GM23338 (cell line): Measurements from ENCODE around the gene DRC3. TPM values are rescaled to one million over a fixed set of nuclear protein-coding genes. Genes with fewer than 3 reads are reported as not detected.

Experiments used
- ATAC-seq: fragments of 200-7000 bp; cut with Tn5 transposase; 3 replicates; pipeline ENCODE4 v1.9.1; 2020
- DNase-seq: peaks from one replicate; pipeline ENCODE4 v3.0.0-alpha.2; 2015; ENCODE audit warnings: low spot score
- H2AFZ ChIP-seq: fragments of 200-600 bp; sonication (generic); 2 replicates; pipeline ENCODE4 v1.8.0; 2016; ENCODE audit warnings: antibody characterized with exemption, mild to moderate bottlenecking, moderate library complexity
- H3F3A ChIP-seq: fragments of 200-600 bp; sonication (generic); replicated peaks from 2 replicates; pipeline ENCODE4 v1.8.0; 2017; ENCODE audit warnings: antibody characterized with exemption, mixed run types, low read depth
- H3K27ac ChIP-seq: fragments of 200-600 bp; sonication (generic); 2 replicates; pipeline ENCODE4 v1.6.1; 2016; ENCODE audit warnings: low read depth
- H3K27me3 ChIP-seq: fragments of 200-600 bp; sonication (generic); 2 replicates; pipeline ENCODE4 v1.8.0; 2016; ENCODE audit warnings: mild to moderate bottlenecking, mixed run types, moderate library complexity; ENCODE audit not compliant: insufficient read depth
- H3K36me3 ChIP-seq: fragments of 200-600 bp; sonication (generic); 2 replicates; pipeline ENCODE4 v1.8.0; 2016; ENCODE audit warnings: mild to moderate bottlenecking; ENCODE audit not compliant: insufficient read depth
- H3K4me1 ChIP-seq: fragments of 200-600 bp; sonication (generic); 2 replicates; pipeline ENCODE4 v1.8.0; 2016; ENCODE audit warnings: mild to moderate bottlenecking, moderate library complexity; ENCODE audit not compliant: insufficient read depth
- H3K4me2 ChIP-seq: fragments of 200-600 bp; sonication (generic); 2 replicates; pipeline ENCODE4 v1.7.1; 2017; ENCODE audit warnings: mixed run types
- H3K4me3 ChIP-seq: fragments of 200-600 bp; sonication (generic); 2 replicates; pipeline ENCODE4 v1.6.1; 2016; ENCODE audit warnings: mixed run types
- H3K79me2 ChIP-seq: fragments of 200-600 bp; sonication (generic); replicated peaks from 2 replicates; pipeline ENCODE4 v1.8.0; 2017; ENCODE audit warnings: mild to moderate bottlenecking; ENCODE audit not compliant: insufficient read depth
- H3K9me2 ChIP-seq: fragments of 200-600 bp; sonication (generic); 2 replicates; pipeline ENCODE4 v1.8.0; 2017; ENCODE audit not compliant: insufficient read depth
- H4K20me1 ChIP-seq: fragments of 200-600 bp; sonication (generic); replicated peaks from 2 replicates; pipeline ENCODE4 v1.8.0; 2017; ENCODE audit warnings: mild to moderate bottlenecking; ENCODE audit not compliant: insufficient read depth
- H3K27ac Mint-ChIP-seq: 2 replicates; pipeline ENCODE4 v1.8.0; 2020; ENCODE audit warnings: inconsistent platforms, mild to moderate bottlenecking, moderate library complexity, mixed read lengths
- H3K27me3 Mint-ChIP-seq: 3 replicates; pipeline ENCODE4 v1.8.0; 2022; ENCODE audit warnings: low read depth, mild to moderate bottlenecking, moderate library complexity, mixed read lengths, inconsistent platforms; ENCODE audit not compliant: insufficient read depth, poor library complexity
- H3K36me3 Mint-ChIP-seq: 3 replicates; pipeline ENCODE4 v1.8.0; 2021; ENCODE audit warnings: low read depth, mild to moderate bottlenecking, inconsistent platforms, moderate library complexity, mixed read lengths
- H3K4me1 Mint-ChIP-seq: 3 replicates; pipeline ENCODE4 v1.8.0; 2020; ENCODE audit warnings: mild to moderate bottlenecking, inconsistent platforms, mixed read lengths
- H3K4me3 Mint-ChIP-seq: 3 replicates; pipeline ENCODE4 v1.8.0; 2021; ENCODE audit warnings: moderate library complexity, mild to moderate bottlenecking, inconsistent platforms, mixed read lengths
- H3K9me3 Mint-ChIP-seq: 3 replicates; pipeline ENCODE4 v1.8.0; 2020; ENCODE audit warnings: moderate library complexity, mild to moderate bottlenecking, inconsistent platforms, mixed read lengths
- CREB1 ChIP-seq: fragments of 250-450 bp; sonication (Bioruptor Pico); IDR thresholded peaks from 2 replicates; pipeline ENCODE4 v1.5.0; 2020; ENCODE audit warnings: low read depth, mild to moderate bottlenecking, moderate library complexity
- EZH2 ChIP-seq: fragments of 200-600 bp; sonication (generic); IDR thresholded peaks from one replicate; pipeline ENCODE4 v1.8.0; 2017; ENCODE audit warnings: antibody characterized with exemption, mild to moderate bottlenecking, low read depth; ENCODE audit not compliant: unreplicated experiment
- EZH2phosphoT487 ChIP-seq: fragments of 200-600 bp; sonication (generic); IDR thresholded peaks from one replicate; pipeline ENCODE4 v1.8.1; 2018; ENCODE audit warnings: antibody characterized with exemption; ENCODE audit not compliant: unreplicated experiment
- JUNB ChIP-seq: IDR thresholded peaks from one replicate; pipeline ENCODE4 v1.6.1; 2016; ENCODE audit warnings: antibody characterized with exemption; ENCODE audit not compliant: unreplicated experiment
- NANOG ChIP-seq: IDR thresholded peaks from 2 replicates; pipeline ENCODE4 v1.6.1; 2016; ENCODE audit warnings: antibody characterized with exemption, borderline replicate concordance
- POLR2AphosphoS5 ChIP-seq: IDR thresholded peaks from 2 replicates; pipeline ENCODE4 v1.6.1; 2016; ENCODE audit warnings: antibody characterized with exemption, low read depth
- STAT1 ChIP-seq: IDR thresholded peaks from one replicate; pipeline ENCODE4 v1.6.1; 2016; ENCODE audit warnings: antibody characterized with exemption; ENCODE audit not compliant: unreplicated experiment
- ZNF114 ChIP-seq: fragments of 250-450 bp; sonication (Bioruptor Pico); IDR thresholded peaks from 2 replicates; pipeline ENCODE4 v1.5.0; 2020; ENCODE audit warnings: mild to moderate bottlenecking, moderate library complexity
- ZNF331 ChIP-seq: fragments of 250-450 bp; sonication (Bioruptor Pico); IDR thresholded peaks from 2 replicates; pipeline ENCODE4 v1.5.0; 2020; ENCODE audit warnings: low read depth, mild to moderate bottlenecking, moderate library complexity
- polyA plus RNA-seq: library from polyadenylated mRNA; unstranded; fragments of >200 nt; fragmentation: Nextera tagmentation; extraction: Ambion mirVana; gene quantifications from 2 replicates; pipeline ENCODE4 v1.2.1, GENCODE V29; 2016
- total RNA-seq: library from RNA; depleted of rRNA; stranded (reverse); fragments of >200 nt; shearing (Covaris generic); gene quantifications from 2 replicates; pipeline ENCODE4 v1.2.3, GENCODE V29; 2014
- TF ChIP-seq, protein P1 (sequence below): fragments of 250-450 bp; sonication (Bioruptor Pico); IDR thresholded peaks from 2 replicates; pipeline ENCODE4 v1.5.0; 2020; ENCODE audit warnings: mild to moderate bottlenecking, moderate library complexity
- TF ChIP-seq, protein P2 (sequence below): IDR thresholded peaks from 2 replicates; pipeline ENCODE4 v1.6.1; 2016; ENCODE audit warnings: antibody characterized with exemption
- TF ChIP-seq, protein P3 (sequence below): IDR thresholded peaks from one replicate; pipeline ENCODE4 v1.6.1; 2018; ENCODE audit warnings: antibody characterized with exemption; ENCODE audit not compliant: unreplicated experiment
- TF ChIP-seq, protein P4 (sequence below), 2 experiments: fragments of 200-600 bp in 1 of 2; sonication (generic) in 1 of 2; conservative IDR thresholded peaks; 2 replicates each; pipeline versions ENCODE4 v1.5.1 to v1.6.1; 2016 to 2017; ENCODE audit warnings: antibody characterized with exemption in 2 of 2, low read depth in 2 of 2, mild to moderate bottlenecking in 2 of 2, moderate library complexity in 1 of 2

Gene DRC3
- total and polyA plus RNA-seq, 2 experiments from 2014 or later, result 1.1 TPM; not detected in 1

DNA sequence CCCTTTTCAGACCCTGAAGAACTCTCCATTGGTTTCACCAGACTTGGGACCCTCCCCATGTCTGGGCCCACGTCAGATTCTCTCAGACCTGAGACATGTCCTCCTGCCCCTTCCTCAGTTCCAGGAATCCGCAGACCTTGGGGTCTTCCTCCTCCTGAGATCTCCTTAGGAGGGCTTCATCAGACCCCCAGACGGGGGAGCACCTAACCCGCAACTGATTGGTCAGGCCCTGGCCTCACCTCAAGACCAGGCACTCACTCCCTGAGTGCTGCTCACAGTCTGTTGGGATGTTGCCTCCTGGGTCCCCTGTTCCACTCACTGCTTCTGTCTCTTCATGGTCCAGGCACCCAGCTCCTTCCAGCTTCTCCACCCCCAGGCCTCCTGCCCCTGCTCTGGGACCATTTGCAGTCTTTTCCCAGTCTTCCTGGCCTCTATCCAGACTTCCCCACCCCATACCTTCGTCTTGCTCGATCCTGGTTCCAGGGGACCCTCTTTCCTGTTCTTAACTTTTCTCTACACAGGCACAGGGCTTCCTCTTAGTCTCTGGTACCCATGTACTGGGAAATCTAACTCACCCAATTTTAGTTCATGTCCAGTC is 67.7 kb downstream of the DRC3 start:
- Histone ChIP-seq H3K79me2 (peaks cover 25% of the 10 kb centered on the region), H3K9me2 (no peaks in the 10 kb centered on the region), H3K4me2 (peak overlapping the region; percentile 95), H3K4me3 (peak overlapping the region; percentile 82), H3K27me3 (no peaks in the 10 kb centered on the region), H3F3A (no peaks in the 10 kb centered on the region), H3K4me1 (peaks cover 9% of the 10 kb centered on the region), H4K20me1 (peaks cover 20% of the 10 kb centered on the region), H3K36me3 (peaks cover 4% of the 10 kb centered on the region; the same call in 1 of the 2 replicates), H3K27ac (no peak overlapping the region), H2AFZ (peak overlapping the region; percentile 89; the same call in 1 of the 2 replicates)
- H3K27me3 Mint-ChIP-seq, result peaks cover 14% of the 10 kb centered on the region
- peaks cover 34% of the 10 kb centered on the region for H3K4me1 Mint-ChIP-seq
- peak overlapping the region; percentile 89 for H3K4me3 Mint-ChIP-seq
- H3K36me3 Mint-ChIP-seq, result peaks cover under 1% of the 10 kb centered on the region; the same call in 1 of the 3 replicates
- no peaks in the 10 kb centered on the region; the same call in 2 of the 3 replicates for H3K9me3 Mint-ChIP-seq
- no peak for TF ChIP-seq JUNB
- TF ChIP-seq, protein P1, sequence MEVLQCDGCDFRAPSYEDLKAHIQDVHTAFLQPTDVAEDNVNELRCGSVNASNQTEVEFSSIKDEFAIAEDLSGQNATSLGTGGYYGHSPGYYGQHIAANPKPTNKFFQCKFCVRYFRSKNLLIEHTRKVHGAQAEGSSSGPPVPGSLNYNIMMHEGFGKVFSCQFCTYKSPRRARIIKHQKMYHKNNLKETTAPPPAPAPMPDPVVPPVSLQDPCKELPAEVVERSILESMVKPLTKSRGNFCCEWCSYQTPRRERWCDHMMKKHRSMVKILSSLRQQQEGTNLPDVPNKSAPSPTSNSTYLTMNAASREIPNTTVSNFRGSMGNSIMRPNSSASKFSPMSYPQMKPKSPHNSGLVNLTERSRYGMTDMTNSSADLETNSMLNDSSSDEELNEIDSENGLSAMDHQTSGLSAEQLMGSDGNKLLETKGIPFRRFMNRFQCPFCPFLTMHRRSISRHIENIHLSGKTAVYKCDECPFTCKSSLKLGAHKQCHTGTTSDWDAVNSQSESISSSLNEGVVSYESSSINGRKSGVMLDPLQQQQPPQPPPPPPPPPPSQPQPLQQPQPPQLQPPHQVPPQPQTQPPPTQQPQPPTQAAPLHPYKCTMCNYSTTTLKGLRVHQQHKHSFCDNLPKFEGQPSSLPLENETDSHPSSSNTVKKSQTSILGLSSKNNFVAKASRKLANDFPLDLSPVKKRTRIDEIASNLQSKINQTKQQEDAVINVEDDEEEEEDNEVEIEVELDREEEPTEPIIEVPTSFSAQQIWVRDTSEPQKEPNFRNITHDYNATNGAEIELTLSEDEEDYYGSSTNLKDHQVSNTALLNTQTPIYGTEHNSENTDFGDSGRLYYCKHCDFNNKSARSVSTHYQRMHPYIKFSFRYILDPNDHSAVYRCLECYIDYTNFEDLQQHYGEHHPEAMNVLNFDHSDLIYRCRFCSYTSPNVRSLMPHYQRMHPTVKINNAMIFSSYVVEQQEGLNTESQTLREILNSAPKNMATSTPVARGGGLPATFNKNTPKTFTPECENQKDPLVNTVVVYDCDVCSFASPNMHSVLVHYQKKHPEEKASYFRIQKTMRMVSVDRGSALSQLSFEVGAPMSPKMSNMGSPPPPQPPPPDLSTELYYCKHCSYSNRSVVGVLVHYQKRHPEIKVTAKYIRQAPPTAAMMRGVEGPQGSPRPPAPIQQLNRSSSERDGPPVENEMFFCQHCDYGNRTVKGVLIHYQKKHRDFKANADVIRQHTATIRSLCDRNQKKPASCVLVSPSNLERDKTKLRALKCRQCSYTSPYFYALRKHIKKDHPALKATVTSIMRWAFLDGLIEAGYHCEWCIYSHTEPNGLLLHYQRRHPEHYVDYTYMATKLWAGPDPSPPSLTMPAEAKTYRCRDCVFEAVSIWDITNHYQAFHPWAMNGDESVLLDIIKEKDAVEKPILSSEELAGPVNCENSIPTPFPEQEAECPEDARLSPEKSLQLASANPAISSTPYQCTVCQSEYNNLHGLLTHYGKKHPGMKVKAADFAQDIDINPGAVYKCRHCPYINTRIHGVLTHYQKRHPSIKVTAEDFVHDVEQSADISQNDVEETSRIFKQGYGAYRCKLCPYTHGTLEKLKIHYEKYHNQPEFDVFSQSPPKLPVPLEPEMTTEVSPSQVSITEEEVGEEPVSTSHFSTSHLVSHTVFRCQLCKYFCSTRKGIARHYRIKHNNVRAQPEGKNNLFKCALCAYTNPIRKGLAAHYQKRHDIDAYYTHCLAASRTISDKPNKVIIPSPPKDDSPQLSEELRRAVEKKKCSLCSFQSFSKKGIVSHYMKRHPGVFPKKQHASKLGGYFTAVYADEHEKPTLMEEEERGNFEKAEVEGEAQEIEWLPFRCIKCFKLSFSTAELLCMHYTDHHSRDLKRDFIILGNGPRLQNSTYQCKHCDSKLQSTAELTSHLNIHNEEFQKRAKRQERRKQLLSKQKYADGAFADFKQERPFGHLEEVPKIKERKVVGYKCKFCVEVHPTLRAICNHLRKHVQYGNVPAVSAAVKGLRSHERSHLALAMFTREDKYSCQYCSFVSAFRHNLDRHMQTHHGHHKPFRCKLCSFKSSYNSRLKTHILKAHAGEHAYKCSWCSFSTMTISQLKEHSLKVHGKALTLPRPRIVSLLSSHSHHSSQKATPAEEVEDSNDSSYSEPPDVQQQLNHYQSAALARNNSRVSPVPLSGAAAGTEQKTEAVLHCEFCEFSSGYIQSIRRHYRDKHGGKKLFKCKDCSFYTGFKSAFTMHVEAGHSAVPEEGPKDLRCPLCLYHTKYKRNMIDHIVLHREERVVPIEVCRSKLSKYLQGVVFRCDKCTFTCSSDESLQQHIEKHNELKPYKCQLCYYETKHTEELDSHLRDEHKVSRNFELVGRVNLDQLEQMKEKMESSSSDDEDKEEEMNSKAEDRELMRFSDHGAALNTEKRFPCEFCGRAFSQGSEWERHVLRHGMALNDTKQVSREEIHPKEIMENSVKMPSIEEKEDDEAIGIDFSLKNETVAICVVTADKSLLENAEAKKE (CRISPR knock-in tag), result no peak
- TF ChIP-seq POLR2AphosphoS5, result no peak
- no peak for TF ChIP-seq EZH2phosphoT487
- no peak for TF ChIP-seq NANOG
- TF ChIP-seq EZH2, result no peak
- TF ChIP-seq STAT1, result no peak
- TF ChIP-seq, protein P2, sequence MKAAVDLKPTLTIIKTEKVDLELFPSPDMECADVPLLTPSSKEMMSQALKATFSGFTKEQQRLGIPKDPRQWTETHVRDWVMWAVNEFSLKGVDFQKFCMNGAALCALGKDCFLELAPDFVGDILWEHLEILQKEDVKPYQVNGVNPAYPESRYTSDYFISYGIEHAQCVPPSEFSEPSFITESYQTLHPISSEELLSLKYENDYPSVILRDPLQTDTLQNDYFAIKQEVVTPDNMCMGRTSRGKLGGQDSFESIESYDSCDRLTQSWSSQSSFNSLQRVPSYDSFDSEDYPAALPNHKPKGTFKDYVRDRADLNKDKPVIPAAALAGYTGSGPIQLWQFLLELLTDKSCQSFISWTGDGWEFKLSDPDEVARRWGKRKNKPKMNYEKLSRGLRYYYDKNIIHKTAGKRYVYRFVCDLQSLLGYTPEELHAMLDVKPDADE, result no peak
- no peak for TF ChIP-seq ZNF331 (CRISPR knock-in tag)
- no peak for TF ChIP-seq ZNF114
- TF ChIP-seq CREB1 (CRISPR knock-in tag), result no peak
- TF ChIP-seq, protein P3, sequence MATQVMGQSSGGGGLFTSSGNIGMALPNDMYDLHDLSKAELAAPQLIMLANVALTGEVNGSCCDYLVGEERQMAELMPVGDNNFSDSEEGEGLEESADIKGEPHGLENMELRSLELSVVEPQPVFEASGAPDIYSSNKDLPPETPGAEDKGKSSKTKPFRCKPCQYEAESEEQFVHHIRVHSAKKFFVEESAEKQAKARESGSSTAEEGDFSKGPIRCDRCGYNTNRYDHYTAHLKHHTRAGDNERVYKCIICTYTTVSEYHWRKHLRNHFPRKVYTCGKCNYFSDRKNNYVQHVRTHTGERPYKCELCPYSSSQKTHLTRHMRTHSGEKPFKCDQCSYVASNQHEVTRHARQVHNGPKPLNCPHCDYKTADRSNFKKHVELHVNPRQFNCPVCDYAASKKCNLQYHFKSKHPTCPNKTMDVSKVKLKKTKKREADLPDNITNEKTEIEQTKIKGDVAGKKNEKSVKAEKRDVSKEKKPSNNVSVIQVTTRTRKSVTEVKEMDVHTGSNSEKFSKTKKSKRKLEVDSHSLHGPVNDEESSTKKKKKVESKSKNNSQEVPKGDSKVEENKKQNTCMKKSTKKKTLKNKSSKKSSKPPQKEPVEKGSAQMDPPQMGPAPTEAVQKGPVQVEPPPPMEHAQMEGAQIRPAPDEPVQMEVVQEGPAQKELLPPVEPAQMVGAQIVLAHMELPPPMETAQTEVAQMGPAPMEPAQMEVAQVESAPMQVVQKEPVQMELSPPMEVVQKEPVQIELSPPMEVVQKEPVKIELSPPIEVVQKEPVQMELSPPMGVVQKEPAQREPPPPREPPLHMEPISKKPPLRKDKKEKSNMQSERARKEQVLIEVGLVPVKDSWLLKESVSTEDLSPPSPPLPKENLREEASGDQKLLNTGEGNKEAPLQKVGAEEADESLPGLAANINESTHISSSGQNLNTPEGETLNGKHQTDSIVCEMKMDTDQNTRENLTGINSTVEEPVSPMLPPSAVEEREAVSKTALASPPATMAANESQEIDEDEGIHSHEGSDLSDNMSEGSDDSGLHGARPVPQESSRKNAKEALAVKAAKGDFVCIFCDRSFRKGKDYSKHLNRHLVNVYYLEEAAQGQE, result no peak
- TF ChIP-seq, protein P4, sequence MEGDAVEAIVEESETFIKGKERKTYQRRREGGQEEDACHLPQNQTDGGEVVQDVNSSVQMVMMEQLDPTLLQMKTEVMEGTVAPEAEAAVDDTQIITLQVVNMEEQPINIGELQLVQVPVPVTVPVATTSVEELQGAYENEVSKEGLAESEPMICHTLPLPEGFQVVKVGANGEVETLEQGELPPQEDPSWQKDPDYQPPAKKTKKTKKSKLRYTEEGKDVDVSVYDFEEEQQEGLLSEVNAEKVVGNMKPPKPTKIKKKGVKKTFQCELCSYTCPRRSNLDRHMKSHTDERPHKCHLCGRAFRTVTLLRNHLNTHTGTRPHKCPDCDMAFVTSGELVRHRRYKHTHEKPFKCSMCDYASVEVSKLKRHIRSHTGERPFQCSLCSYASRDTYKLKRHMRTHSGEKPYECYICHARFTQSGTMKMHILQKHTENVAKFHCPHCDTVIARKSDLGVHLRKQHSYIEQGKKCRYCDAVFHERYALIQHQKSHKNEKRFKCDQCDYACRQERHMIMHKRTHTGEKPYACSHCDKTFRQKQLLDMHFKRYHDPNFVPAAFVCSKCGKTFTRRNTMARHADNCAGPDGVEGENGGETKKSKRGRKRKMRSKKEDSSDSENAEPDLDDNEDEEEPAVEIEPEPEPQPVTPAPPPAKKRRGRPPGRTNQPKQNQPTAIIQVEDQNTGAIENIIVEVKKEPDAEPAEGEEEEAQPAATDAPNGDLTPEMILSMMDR (conservative IDR thresholded peaks at IDR 0.05; ENCODE audit: low read depth in 2 of 2), result no peak; a peak in 1 of 4 replicates
- DNase-seq (no peak), ATAC-seq (no peak; the same call in 2 of the 3 replicates)
- H3K27ac Mint-ChIP-seq, result peak overlapping the region; percentile 56; the same call in 1 of the 2 replicates
